GM12891 (cell line): ENCODE results near the gene UVSSA.

Experiments
- POLR2A ChIP-seq: IDR thresholded peaks from 2 replicates; pipeline ENCODE4 v1.6.1; 2011; ENCODE audit warnings: low read depth, low read length, control low read depth
- POLR2AphosphoS5 ChIP-seq: IDR thresholded peaks from 2 replicates; pipeline ENCODE4 v1.6.1; 2011; ENCODE audit warnings: low read depth, low read length, control low read depth
- POU2F2 ChIP-seq: IDR thresholded peaks from 2 replicates; pipeline ENCODE4 v1.6.1; 2011; ENCODE audit warnings: low read depth, mild to moderate bottlenecking, control low read depth, low read length, moderate library complexity

DNA sequence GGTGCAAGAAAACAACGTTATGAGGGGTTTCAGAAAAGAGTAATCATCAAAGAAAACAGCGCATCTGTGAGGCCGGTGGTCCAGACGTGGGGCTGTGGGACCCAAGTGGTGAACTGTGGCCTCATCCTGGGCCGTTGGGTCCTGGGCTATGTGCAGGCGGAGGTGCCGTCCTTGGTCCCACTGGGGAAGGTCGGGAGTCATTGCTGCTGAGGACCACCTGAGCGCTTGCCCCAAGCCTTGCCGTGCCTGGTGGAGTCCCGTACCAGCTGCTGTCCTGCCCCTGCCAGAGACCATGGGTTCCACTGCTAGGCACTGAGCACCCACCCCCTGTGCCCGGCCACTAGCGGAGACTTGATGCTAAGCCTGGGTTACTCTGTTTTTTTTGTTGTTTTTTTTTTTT lies 25.5 kb upstream of the UVSSA start:
- TF ChIP-seq POLR2AphosphoS5 (no peak), POU2F2 (no peak), POLR2A (no peak)
